Neutrophil (primary cell): Measurements from ENCODE around the gene MYBPC1.

Source experiments
- H3K27ac ChIP-seq: fragments of 200-600 bp; sonication (generic); 2 replicates; pipeline ENCODE4 v1.5.1; 2016; ENCODE audit warnings: mild to moderate bottlenecking, moderate library complexity
- H3K27me3 ChIP-seq: fragments of 200-600 bp; sonication (generic); 2 replicates; pipeline ENCODE4 v1.6.0; 2016; ENCODE audit warnings: mild to moderate bottlenecking
- H3K36me3 ChIP-seq: fragments of 200-600 bp; sonication (generic); 2 replicates; pipeline ENCODE4 v1.5.1; 2017
- H3K4me1 ChIP-seq, 2 experiments: fragments of 200-600 bp in 1 of 2; sonication (generic) in 1 of 2; 1 replicate in 1 of 2; 2 replicates in 1 of 2; pipeline versions ENCODE4 v1.5.1 to v1.6.1; 2013 to 2016; ENCODE audit warnings: low read depth in 1 of 2, low read length in 1 of 2, mild to moderate bottlenecking in 1 of 2, moderate library complexity in 1 of 2; ENCODE audit not compliant: control insufficient read depth in 1 of 2, insufficient read depth in 1 of 2
- H3K4me3 ChIP-seq, 2 experiments: fragments of 200-600 bp in 1 of 2; sonication (generic) in 1 of 2; 1 replicate in 1 of 2; 2 replicates in 1 of 2; pipeline ENCODE4 v1.5.1; 2013 to 2016; ENCODE audit warnings: low read depth in 1 of 2, low read length in 1 of 2, mild to moderate bottlenecking in 1 of 2, moderate library complexity in 1 of 2
- H3K9me3 ChIP-seq: fragments of 200-600 bp; sonication (generic); 2 replicates; pipeline ENCODE4 v1.5.1; 2016
- TF ChIP-seq, protein P1 (sequence below): fragments of 200-600 bp; sonication (generic); IDR thresholded peaks from 2 replicates; pipeline ENCODE4 v1.5.1; 2016; ENCODE audit warnings: antibody characterized with exemption

MYBPC1 gene

GRCh38 chr12:101714877-101715444 lies 120.2 kb downstream of the MYBPC1 start:
- Histone ChIP-seq H3K36me3 (peaks cover 5% of the 10 kb centered on the region), H3K27ac (peak overlapping the region; percentile 46), H3K9me3 (no peaks in the 10 kb centered on the region), H3K4me3 (no peak overlapping the region), H3K4me1 (peaks cover 2 to 11% of the 10 kb centered on the region in 2 experiments), H3K27me3 (no peaks in the 10 kb centered on the region)
- TF ChIP-seq, protein P1, sequence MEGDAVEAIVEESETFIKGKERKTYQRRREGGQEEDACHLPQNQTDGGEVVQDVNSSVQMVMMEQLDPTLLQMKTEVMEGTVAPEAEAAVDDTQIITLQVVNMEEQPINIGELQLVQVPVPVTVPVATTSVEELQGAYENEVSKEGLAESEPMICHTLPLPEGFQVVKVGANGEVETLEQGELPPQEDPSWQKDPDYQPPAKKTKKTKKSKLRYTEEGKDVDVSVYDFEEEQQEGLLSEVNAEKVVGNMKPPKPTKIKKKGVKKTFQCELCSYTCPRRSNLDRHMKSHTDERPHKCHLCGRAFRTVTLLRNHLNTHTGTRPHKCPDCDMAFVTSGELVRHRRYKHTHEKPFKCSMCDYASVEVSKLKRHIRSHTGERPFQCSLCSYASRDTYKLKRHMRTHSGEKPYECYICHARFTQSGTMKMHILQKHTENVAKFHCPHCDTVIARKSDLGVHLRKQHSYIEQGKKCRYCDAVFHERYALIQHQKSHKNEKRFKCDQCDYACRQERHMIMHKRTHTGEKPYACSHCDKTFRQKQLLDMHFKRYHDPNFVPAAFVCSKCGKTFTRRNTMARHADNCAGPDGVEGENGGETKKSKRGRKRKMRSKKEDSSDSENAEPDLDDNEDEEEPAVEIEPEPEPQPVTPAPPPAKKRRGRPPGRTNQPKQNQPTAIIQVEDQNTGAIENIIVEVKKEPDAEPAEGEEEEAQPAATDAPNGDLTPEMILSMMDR: no peak

- H3K4me3 ChIP-seq: no peak overlapping the region
- peaks cover 2 to 9% of the 10 kb centered on the region in 2 experiments for H3K4me1 ChIP-seq
- H3K27me3 ChIP-seq: no peaks in the 10 kb centered on the region
- TF ChIP-seq, protein P1: no peak
- H3K9me3 ChIP-seq: no peaks in the 10 kb centered on the region
- peaks cover 42% of the 10 kb centered on the region for H3K36me3 ChIP-seq
- H3K27ac ChIP-seq: no peak overlapping the region
These were observed 124.8 kb downstream of the MYBPC1 start for GRCh38 chr12:101719566-101719965.

DNA sequence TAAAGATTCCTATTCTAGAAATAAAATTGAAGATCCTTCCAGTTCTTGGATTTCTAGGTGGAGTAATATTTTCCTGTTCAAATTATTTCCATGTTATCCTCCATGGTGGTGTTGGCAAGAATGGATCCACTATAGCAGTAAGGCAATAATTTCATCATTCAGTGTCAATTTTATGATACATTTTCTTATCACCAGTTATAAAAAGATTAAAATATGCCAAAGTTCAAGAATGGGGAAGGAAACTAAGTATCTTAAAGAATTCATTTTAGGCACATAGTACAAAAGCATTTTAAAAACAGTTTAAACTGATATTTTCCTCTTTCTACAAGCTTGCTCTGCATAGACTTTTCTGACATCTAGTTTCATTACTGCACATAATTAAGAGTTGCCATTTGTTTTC lies 125.3 kb downstream of the MYBPC1 start:
- Histone ChIP-seq H3K4me3 (no peak overlapping the region), H3K4me1 (peaks cover 2 to 3% of the 10 kb centered on the region in 2 experiments), H3K27ac (no peak overlapping the region), H3K36me3 (peaks cover 47% of the 10 kb centered on the region), H3K27me3 (no peaks in the 10 kb centered on the region), H3K9me3 (no peaks in the 10 kb centered on the region)
- TF ChIP-seq, protein P1: no peak

DNA sequence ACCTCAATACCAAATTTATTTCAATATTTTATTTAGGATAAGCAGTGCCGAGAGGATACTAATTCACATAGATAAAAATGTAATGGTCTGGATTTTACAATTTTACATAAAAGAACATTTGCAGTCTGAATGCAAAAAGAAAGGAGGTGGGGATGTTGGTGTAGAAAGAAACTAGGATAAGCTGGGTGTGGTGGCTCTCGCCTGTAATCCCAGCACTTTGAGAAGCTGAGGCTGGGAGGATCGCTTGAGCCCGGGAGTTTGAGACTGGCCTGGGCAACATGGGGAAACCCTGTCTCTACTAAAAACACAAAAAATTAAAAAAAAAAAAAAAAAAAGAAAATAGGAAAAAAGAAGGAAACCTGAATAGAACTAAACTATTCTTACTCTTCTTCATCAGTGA lies 127.6 kb downstream of the MYBPC1 start:
- Histone ChIP-seq H3K9me3 (no peaks in the 10 kb centered on the region), H3K4me3 (no peak overlapping the region), H3K27ac (no peak overlapping the region), H3K4me1 (no peaks in the 10 kb centered on the region), H3K36me3 (peaks cover 70% of the 10 kb centered on the region), H3K27me3 (no peaks in the 10 kb centered on the region)
- TF ChIP-seq, protein P1: no peak

GRCh38 chr12:101727098-101727497 lies 132.3 kb downstream of the MYBPC1 start:
- H3K4me1 ChIP-seq: no peaks in the 10 kb centered on the region
- no peak overlapping the region for H3K27ac ChIP-seq
- H3K27me3 ChIP-seq: no peaks in the 10 kb centered on the region
- H3K36me3 ChIP-seq: peaks cover 84% of the 10 kb centered on the region
- no peak overlapping the region for H3K4me3 ChIP-seq
- TF ChIP-seq, protein P1: no peak
- H3K9me3 ChIP-seq: no peaks in the 10 kb centered on the region
